Measurements from ENCODE around the gene SMG9. TPM values are rescaled to one million over a fixed set of nuclear protein-coding genes. Genes with fewer than 3 reads are reported as not detected.

SMG9 gene, protein sequence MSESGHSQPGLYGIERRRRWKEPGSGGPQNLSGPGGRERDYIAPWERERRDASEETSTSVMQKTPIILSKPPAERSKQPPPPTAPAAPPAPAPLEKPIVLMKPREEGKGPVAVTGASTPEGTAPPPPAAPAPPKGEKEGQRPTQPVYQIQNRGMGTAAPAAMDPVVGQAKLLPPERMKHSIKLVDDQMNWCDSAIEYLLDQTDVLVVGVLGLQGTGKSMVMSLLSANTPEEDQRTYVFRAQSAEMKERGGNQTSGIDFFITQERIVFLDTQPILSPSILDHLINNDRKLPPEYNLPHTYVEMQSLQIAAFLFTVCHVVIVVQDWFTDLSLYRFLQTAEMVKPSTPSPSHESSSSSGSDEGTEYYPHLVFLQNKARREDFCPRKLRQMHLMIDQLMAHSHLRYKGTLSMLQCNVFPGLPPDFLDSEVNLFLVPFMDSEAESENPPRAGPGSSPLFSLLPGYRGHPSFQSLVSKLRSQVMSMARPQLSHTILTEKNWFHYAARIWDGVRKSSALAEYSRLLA
- 47.9 and 52.2 TPM in 2 replicates for total RNA-seq (2021)
- long read RNA-seq, full-length matches to known transcripts, result 68 of 100 reads
- long read RNA-seq, partial matches to known transcripts, result 14 of 100 reads
- long read RNA-seq, other reads (novel, unspliced or antisense), result 18 of 100 reads

DNA sequence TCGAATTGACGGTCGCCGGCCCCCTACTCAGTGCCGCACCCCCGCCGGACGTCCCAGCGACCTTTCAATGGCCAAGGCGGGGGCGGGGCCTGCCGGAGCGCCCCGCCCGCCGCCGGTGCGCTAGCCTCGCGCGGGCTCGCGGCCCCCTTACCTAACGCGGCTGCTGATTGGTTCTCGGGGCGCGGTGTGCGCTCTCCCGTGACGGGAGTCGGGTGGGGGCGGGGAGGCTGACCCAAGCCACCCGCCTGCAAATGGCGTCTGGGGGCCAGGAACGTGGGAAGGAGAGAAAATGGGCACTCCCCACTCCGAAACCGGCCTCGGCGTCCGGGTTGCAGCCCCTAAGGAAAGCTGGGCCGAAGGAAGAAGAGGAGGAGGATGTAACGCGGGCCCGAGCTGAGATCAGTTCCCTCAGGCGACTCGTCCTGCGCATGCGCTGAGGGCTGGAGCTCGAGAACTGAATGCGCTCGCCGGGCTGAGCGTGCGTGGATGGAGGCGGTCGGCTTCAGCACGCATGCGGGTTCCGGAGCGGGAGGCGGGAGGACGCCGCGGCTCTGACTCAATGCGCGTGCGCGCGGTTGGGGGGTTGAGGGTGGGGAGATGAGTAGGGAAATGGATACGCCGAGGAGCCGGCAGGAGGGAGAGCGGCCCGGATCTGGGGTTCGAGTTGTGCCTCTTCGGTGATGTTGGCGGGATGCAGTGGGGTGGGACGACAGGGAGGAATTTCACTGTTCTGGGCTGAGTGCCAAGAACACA, at the start of gene SMG9:
Gene SMG9 (minus strand): TSS at position 460 of the 753 bp plus-strand sequence. CDS start 4,221 bp downstream, outside the sequence.
- peak; percentile 97 for DNase-seq
- H3K4me3 Mint-ChIP-seq, result peak within 1 kb of the TSS; percentile 96 to 97
- no peaks in the 10 kb centered on the region; a peak in 1 of 5 replicates for H3K9me3 Mint-ChIP-seq
- Histone ChIP-seq H3K14ac (ENCODE audit: insufficient read depth, low read length) (peak within 1 kb of the TSS; percentile 95), H3K79me2 (ENCODE audit: insufficient read depth, low read length) (0 out of 2 replicates have a peak, but pooled peaks cover 3% of the 10 kb centered on the region), H3K9me3 (ENCODE audit: control insufficient read depth, low read depth, low read length) (no peaks in the 10 kb centered on the region), H3T11ph (ENCODE audit: low read length) (no peak within 1 kb of the TSS), H3K9ac (ENCODE audit: extremely low read depth, insufficient read length, low read length) (peak within 1 kb of the TSS; percentile 88), H3K18ac (ENCODE audit: insufficient read length, low read depth, low read length) (peak within 1 kb of the TSS; percentile 98), H2BK20ac (ENCODE audit: low read depth, low read length, poor library complexity, severe bottlenecking) (no peak within 1 kb of the TSS), H4K5ac (ENCODE audit: insufficient read length, low read depth, low read length) (peak within 1 kb of the TSS; percentile 19), H2AK5ac (ENCODE audit: insufficient read length, low read length) (no peak within 1 kb of the TSS), H3K23ac (ENCODE audit: insufficient read length, low read depth, low read length) (no peak within 1 kb of the TSS), H3K56ac (ENCODE audit: insufficient read length, low read depth, low read length) (no peak within 1 kb of the TSS), H3K27ac (ENCODE audit: insufficient read length, low read depth, low read length) (peak within 1 kb of the TSS; percentile 63), H2BK5ac (ENCODE audit: insufficient read length, low read length) (no peak within 1 kb of the TSS), H2AFZ (ENCODE audit: low read length) (no peak within 1 kb of the TSS), H3K4me2 (ENCODE audit: insufficient read depth, insufficient read length, low read length) (peak within 1 kb of the TSS; percentile 87), H2BK15ac (ENCODE audit: low read depth, low read length) (no peak within 1 kb of the TSS), H3K79me1 (ENCODE audit: insufficient read depth, low read depth, low read length, poor library complexity, severe bottlenecking) (no peaks in the 10 kb centered on the region), H4K91ac (ENCODE audit: insufficient read length, low read depth, low read length) (no peak within 1 kb of the TSS), H3K27me3 (ENCODE audit: insufficient read depth, low read length) (no peaks in the 10 kb centered on the region), H2BK120ac (ENCODE audit: low read depth, low read length, poor library complexity, severe bottlenecking) (no peak within 1 kb of the TSS), H4K20me1 (ENCODE audit: control insufficient read depth, insufficient read depth, insufficient read length) (no peaks in the 10 kb centered on the region), H3K4ac (ENCODE audit: low read depth, low read length) (peak within 1 kb of the TSS; percentile 48; the same call in 1 of the 2 replicates), H3K4me1 (ENCODE audit: insufficient read depth, low read length) (no peaks in the 10 kb centered on the region), H2BK12ac (ENCODE audit: insufficient read length, low read depth, low read length) (no peak within 1 kb of the TSS), H3K23me2 (ENCODE audit: insufficient read length, low read depth, low read length, poor library complexity, severe bottlenecking) (peaks cover 12% of the 10 kb centered on the region), H4K8ac (replicated peaks; ENCODE audit: insufficient read length, low read depth, low read length) (no peak within 1 kb of the TSS)
- peaks cover 21 to 30% of the 10 kb centered on the region in 2 experiments for H3K4me1 Mint-ChIP-seq
- H3K27me3 Mint-ChIP-seq (ENCODE audit: low read depth), result no peaks in the 10 kb centered on the region
- peaks cover 9 to 31% (median 23%) of the 10 kb centered on the region in 3 experiments for H3K36me3 Mint-ChIP-seq (ENCODE audit: insufficient read depth in 1 of 3, low read depth in 3 of 3)
- TF ChIP-seq, protein P1, sequence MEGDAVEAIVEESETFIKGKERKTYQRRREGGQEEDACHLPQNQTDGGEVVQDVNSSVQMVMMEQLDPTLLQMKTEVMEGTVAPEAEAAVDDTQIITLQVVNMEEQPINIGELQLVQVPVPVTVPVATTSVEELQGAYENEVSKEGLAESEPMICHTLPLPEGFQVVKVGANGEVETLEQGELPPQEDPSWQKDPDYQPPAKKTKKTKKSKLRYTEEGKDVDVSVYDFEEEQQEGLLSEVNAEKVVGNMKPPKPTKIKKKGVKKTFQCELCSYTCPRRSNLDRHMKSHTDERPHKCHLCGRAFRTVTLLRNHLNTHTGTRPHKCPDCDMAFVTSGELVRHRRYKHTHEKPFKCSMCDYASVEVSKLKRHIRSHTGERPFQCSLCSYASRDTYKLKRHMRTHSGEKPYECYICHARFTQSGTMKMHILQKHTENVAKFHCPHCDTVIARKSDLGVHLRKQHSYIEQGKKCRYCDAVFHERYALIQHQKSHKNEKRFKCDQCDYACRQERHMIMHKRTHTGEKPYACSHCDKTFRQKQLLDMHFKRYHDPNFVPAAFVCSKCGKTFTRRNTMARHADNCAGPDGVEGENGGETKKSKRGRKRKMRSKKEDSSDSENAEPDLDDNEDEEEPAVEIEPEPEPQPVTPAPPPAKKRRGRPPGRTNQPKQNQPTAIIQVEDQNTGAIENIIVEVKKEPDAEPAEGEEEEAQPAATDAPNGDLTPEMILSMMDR (conservative IDR thresholded peaks at IDR 0.05), result no peak
- peak within 1 kb of the TSS; percentile 99 for H3K27ac Mint-ChIP-seq
- WGBS (ENCODE audit: extremely low coverage, insufficient read length, low lambda C conversion rate), result no CpG with 5 or more reads among the region's 79 CpGs

Measured in H9 (cell line).